HCT116 (cell line): ENCODE results near the gene HEPACAM. TPM values are rescaled to one million over a fixed set of nuclear protein-coding genes. Genes with fewer than 3 reads are reported as not detected.

Experiments used
- ATAC-seq: fragments of 200-7000 bp; cut with Tn5 transposase; 2 replicates; pipeline ENCODE4 v1.9.1; 2020; ENCODE audit warnings: mild to moderate bottlenecking, moderate library complexity
- BruUV-seq: library from RNA; stranded (reverse); fragments of 400-500 nt; replicated peaks from 2 replicates; lab custom pipeline; 2021; lab: Mats Ljungman, UMichigan
- CTCF ChIA-PET: fragments of 300-600 bp; sonication (Branson Sonifier 250); formaldehyde crosslinking; loops from one replicate; lab custom pipeline; 2021; ENCODE audit warnings: antibody characterized with exemption; lab: Charles Lee
- POLR2A ChIA-PET: fragments of 300-600, 350-600 bp; sonication (Branson Sonifier 250); formaldehyde crosslinking; loops from one replicate; lab custom pipeline; 2021; ENCODE audit warnings: antibody characterized with exemption; lab: Charles Lee
- RAD21 ChIA-PET, 2 experiments: fragments of 300-600 bp; sonication (Branson Sonifier 250); formaldehyde crosslinking; loops; one replicate each; lab custom pipeline; 2023; ENCODE audit warnings: low total read pairs in 2 of 2; ENCODE audit not compliant: uncharacterized antibody in 2 of 2, unreplicated experiment in 2 of 2, low non-redundant PET in 1 of 2; lab: Charles Lee
- DNase-seq: peaks from one replicate; pipeline ENCODE4 v3.0.0-alpha.2; 2010; ENCODE audit warnings: low read depth, low spot score
- H2AFZ ChIP-seq: fragments of 200-600 bp; shearing (Covaris generic), sonication (generic); 2 replicates; pipeline ENCODE4 v1.6.1; 2017; ENCODE audit warnings: low read depth, mixed run types, mixed read lengths, antibody characterized with exemption, low read length; ENCODE audit not compliant: poor library complexity, severe bottlenecking
- H3K27ac ChIP-seq: 2 replicates; pipeline ENCODE4 v1.5.1; 2012; ENCODE audit warnings: low read depth, low read length
- H3K27me3 ChIP-seq: fragments of 200-600 bp; sonication (generic); 2 replicates; pipeline ENCODE4 v1.6.1; 2016; ENCODE audit warnings: mixed run types, low read length, mixed read lengths; ENCODE audit not compliant: insufficient read depth
- H3K36me3 ChIP-seq, 2 experiments: fragments of 200-500 bp in 1 of 2; fragments of 200-600 bp in 1 of 2; sonication (Bioruptor generic) in 1 of 2; sonication (generic) in 1 of 2; 2 replicates each; pipeline versions ENCODE4 v1.5.1 to v1.6.1; 2014 to 2016; ENCODE audit warnings: low read length in 2 of 2, inconsistent platforms in 1 of 2, mixed read lengths in 1 of 2, mixed run types in 1 of 2; ENCODE audit not compliant: insufficient read depth in 2 of 2, control insufficient read depth in 1 of 2
- H3K4me1 ChIP-seq, 2 experiments: fragments of 200-600 bp in 1 of 2; sonication (generic) in 1 of 2; 2 replicates each; pipeline versions ENCODE4 v1.5.1 to v1.6.1; 2012 to 2017; ENCODE audit warnings: low read length in 2 of 2, inconsistent platforms in 1 of 2, mild to moderate bottlenecking in 1 of 2, mixed read lengths in 1 of 2, mixed run types in 1 of 2, moderate library complexity in 1 of 2; ENCODE audit not compliant: insufficient read depth in 2 of 2, control insufficient read depth in 1 of 2
- H3K4me2 ChIP-seq: fragments of 200-600 bp; sonication (generic); 2 replicates; pipeline ENCODE4 v1.6.1; 2017; ENCODE audit warnings: mixed run types, low read length, mixed read lengths
- H3K4me3 ChIP-seq, 2 experiments: fragments of 200-600 bp in 1 of 2; sonication (generic) in 1 of 2; replicated peaks in 1 of 2; 2 replicates each; pipeline ENCODE4 v1.5.1; 2011 to 2016; ENCODE audit warnings: low read length in 2 of 2, control low read depth in 1 of 2, low read depth in 1 of 2, mild to moderate bottlenecking in 1 of 2, mixed read lengths in 1 of 2, mixed run types in 1 of 2
- H3K79me2 ChIP-seq: fragments of 200-600 bp; sonication (generic); 2 replicates; pipeline ENCODE4 v1.6.1; 2017; ENCODE audit warnings: mild to moderate bottlenecking, mixed run types, low read length, moderate library complexity, mixed read lengths; ENCODE audit not compliant: insufficient read depth
- H3K9ac ChIP-seq: fragments of 200-600 bp; sonication (generic); 2 replicates; pipeline ENCODE4 v1.6.1; 2016; ENCODE audit warnings: low read length, mixed read lengths
- H3K9me2 ChIP-seq: fragments of 200-600 bp; sonication (generic), shearing (Covaris generic); 2 replicates; pipeline ENCODE4 v1.6.1; 2017; ENCODE audit warnings: mixed run types, mild to moderate bottlenecking, moderate library complexity; ENCODE audit not compliant: insufficient read depth
- H3K9me3 ChIP-seq, 2 experiments: fragments of 200-500 bp in 1 of 2; fragments of 200-600 bp in 1 of 2; sonication (Bioruptor generic) in 1 of 2; sonication (generic) in 1 of 2; 2 replicates each; pipeline ENCODE4 v1.6.1; 2014 to 2017; ENCODE audit warnings: low read length in 2 of 2, mixed read lengths in 2 of 2, inconsistent platforms in 1 of 2, low read depth in 1 of 2, mild to moderate bottlenecking in 1 of 2, mixed run types in 1 of 2, moderate library complexity in 1 of 2; ENCODE audit not compliant: control insufficient read depth in 1 of 2, insufficient read depth in 1 of 2
- H4K20me1 ChIP-seq: fragments of 200-600 bp; sonication (generic), shearing (Covaris generic); 2 replicates; pipeline ENCODE4 v1.6.1; 2017; ENCODE audit warnings: mixed run types, mild to moderate bottlenecking, moderate library complexity; ENCODE audit not compliant: insufficient read depth
- CBX3 ChIP-seq: IDR thresholded peaks from 2 replicates; pipeline ENCODE4 v1.6.1; 2012; ENCODE audit warnings: low read depth
- EGR1 ChIP-seq: IDR thresholded peaks from 2 replicates; pipeline ENCODE4 v1.6.1; 2012; ENCODE audit warnings: low read depth
- ELF1 ChIP-seq: IDR thresholded peaks from 2 replicates; pipeline ENCODE4 v1.6.1; 2012; ENCODE audit warnings: low read depth, borderline replicate concordance
- FOSL1 ChIP-seq: IDR thresholded peaks from 2 replicates; pipeline ENCODE4 v1.6.1; 2012; ENCODE audit warnings: low read depth
- JUND ChIP-seq: IDR thresholded peaks from 2 replicates; pipeline ENCODE4 v1.6.1; 2012
- RAD21 ChIP-seq: IDR thresholded peaks from 2 replicates; pipeline ENCODE4 v1.6.1; 2012; ENCODE audit warnings: low read depth, mild to moderate bottlenecking
- SP1 ChIP-seq: IDR thresholded peaks from 2 replicates; pipeline ENCODE4 v1.6.1; 2012; ENCODE audit warnings: low read depth
- SRF ChIP-seq: IDR thresholded peaks from 2 replicates; pipeline ENCODE4 v1.6.1; 2012; ENCODE audit warnings: low read depth
- TCF7L2 ChIP-seq: IDR thresholded peaks from 2 replicates; pipeline ENCODE4 v1.7.0; 2011; ENCODE audit warnings: borderline replicate concordance, inconsistent platforms; ENCODE audit not compliant: insufficient read depth, insufficient read length; ENCODE audit errors: extremely low read depth
- YY1 ChIP-seq: IDR thresholded peaks from 2 replicates; pipeline ENCODE4 v1.6.1; 2011; ENCODE audit warnings: low read length, low read depth, moderate library complexity, mild to moderate bottlenecking; ENCODE audit not compliant: insufficient replicate concordance; ENCODE audit errors: extremely low read depth
- ZNF274 ChIP-seq: fragments of 200-500 bp; sonication (Bioruptor generic); IDR thresholded peaks from 2 replicates; pipeline ENCODE4 v1.6.1; 2014; ENCODE audit warnings: mild to moderate bottlenecking, low read depth, low read length, inconsistent platforms
- intact Hi-C: fragments of 100-400 bp; cut with micrococcal nuclease; formaldehyde crosslinking; loops from 2 replicates; pipeline ENCODE4 v1.10.0; 2022
- total RNA-seq: library from RNA; stranded (reverse); gene quantifications from one replicate; pipeline ENCODE4 v1.2.1, GENCODE V29; 2021; ENCODE audit not compliant: unreplicated experiment
- TF ChIP-seq, protein P1 (sequence below): IDR thresholded peaks from 2 replicates; pipeline ENCODE4 v1.6.1; 2012
- TF ChIP-seq, protein P2 (sequence below): IDR thresholded peaks from 2 replicates; pipeline ENCODE4 v1.6.1; 2012

HEPACAM gene
- total RNA-seq, 1 experiment from 2014 or later, result not detected

DNA sequence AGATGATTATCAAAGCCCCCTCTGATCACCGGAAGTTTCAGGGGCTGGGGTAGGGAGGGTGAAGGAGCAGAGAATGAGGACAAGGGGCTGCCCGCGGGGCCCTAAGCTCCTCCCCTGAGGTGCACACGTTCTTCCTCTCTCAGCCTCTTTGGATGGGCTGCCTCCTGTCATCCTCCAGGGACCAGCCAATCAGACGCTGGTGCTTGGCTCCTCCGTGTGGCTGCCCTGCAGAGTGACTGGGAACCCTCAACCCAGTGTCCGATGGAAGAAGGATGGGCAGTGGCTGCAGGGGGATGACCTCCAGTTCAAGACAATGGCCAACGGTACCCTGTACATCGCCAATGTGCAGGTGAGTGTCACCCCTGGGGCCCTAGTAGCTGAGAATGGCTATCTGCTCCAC is 63.1 kb downstream of the HEPACAM start:
- BruUV-seq, result no TSS peak
- POLR2A ChIA-PET, result no interaction called here
- RAD21 ChIA-PET, result no interaction called here

DNA sequence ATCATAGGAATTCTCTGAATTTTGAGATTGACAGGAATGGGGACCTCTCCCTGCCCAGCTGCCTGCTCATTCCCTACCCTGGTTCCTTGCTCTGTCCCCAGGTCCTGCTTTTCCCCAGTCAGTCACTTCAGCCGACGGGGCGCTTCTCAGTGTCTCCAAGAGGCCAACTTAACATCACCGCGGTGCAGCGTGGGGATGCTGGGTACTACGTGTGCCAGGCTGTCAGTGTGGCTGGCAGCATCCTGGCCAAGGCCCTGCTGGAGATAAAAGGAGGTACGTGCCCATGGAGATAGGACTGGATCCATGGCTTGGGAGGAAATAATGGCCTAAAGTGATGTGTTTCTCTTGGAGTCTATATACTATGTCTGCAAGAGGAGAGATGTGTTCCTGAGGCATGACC is 63.6 kb downstream of the HEPACAM start:
- intact Hi-C loops, result no loop called here
- H3K4me2 ChIP-seq, result no peak overlapping the region
- ATAC-seq (no peak), DNase-seq (no peak)
- H3K4me1 ChIP-seq, result peaks cover 9 to 19% of the 10 kb centered on the region in 2 experiments
- no peaks in the 10 kb centered on the region for H3K9me2 ChIP-seq
- no peaks in the 10 kb centered on the region for H3K36me3 ChIP-seq
- ChIA-PET CTCF (no interaction called here), RAD21 (no interaction called here), POLR2A (no interaction called here)
- H3K9me3 ChIP-seq, result no peaks in the 10 kb centered on the region
- H3K4me3 ChIP-seq, result no peak overlapping the region
- BruUV-seq, result no TSS peak
- no peaks in the 10 kb centered on the region for H4K20me1 ChIP-seq
- H3K27ac ChIP-seq, result no peak overlapping the region
- no peak overlapping the region for H3K9ac ChIP-seq
- H3K27me3 ChIP-seq, result peaks cover 9% of the 10 kb centered on the region; the same call in 1 of the 2 replicates
- no peak overlapping the region for H2AFZ ChIP-seq
- H3K79me2 ChIP-seq, result no peaks in the 10 kb centered on the region
- TF ChIP-seq TCF7L2 (no peak), EGR1 (no peak), FOSL1 (no peak), SRF (no peak), SP1 (no peak), ELF1 (no peak), CBX3 (no peak), YY1 (no peak), ZNF274 (no peak)
- TF ChIP-seq, protein P1, sequence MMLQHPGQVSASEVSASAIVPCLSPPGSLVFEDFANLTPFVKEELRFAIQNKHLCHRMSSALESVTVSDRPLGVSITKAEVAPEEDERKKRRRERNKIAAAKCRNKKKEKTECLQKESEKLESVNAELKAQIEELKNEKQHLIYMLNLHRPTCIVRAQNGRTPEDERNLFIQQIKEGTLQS, result no peak

More for the DNA sequence above, 63.1 kb downstream of the HEPACAM start:
- no peak overlapping the region for H3K4me2 ChIP-seq
- no peak for DNase-seq
- H3K9me2 ChIP-seq, result no peaks in the 10 kb centered on the region
- H3K36me3 ChIP-seq, result no peaks in the 10 kb centered on the region
- H3K27me3 ChIP-seq, result peaks cover 9% of the 10 kb centered on the region; the same call in 1 of the 2 replicates
- H2AFZ ChIP-seq, result no peak overlapping the region
- intact Hi-C loops, result no loop called here
- H3K9ac ChIP-seq, result no peak overlapping the region
- no peaks in the 10 kb centered on the region for H3K79me2 ChIP-seq
- H3K4me1 ChIP-seq, result peaks cover 12 to 23% of the 10 kb centered on the region in 2 experiments
- no peak for ATAC-seq
- CTCF ChIA-PET, result no interaction called here
- H4K20me1 ChIP-seq, result no peaks in the 10 kb centered on the region
- no peaks in the 10 kb centered on the region for H3K9me3 ChIP-seq
- no peak overlapping the region for H3K27ac ChIP-seq
- no peak overlapping the region for H3K4me3 ChIP-seq
- TF ChIP-seq SRF, result no peak
- no peak for TF ChIP-seq RAD21
- TF ChIP-seq FOSL1, result no peak
- no peak for TF ChIP-seq JUND
- TF ChIP-seq SP1, result no peak
- no peak for TF ChIP-seq ELF1
- TF ChIP-seq ZNF274, result no peak
- no peak for TF ChIP-seq YY1
- TF ChIP-seq, protein P2, sequence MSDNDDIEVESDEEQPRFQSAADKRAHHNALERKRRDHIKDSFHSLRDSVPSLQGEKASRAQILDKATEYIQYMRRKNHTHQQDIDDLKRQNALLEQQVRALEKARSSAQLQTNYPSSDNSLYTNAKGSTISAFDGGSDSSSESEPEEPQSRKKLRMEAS, result no peak
